ENCODE measurements around the gene SP1. TPM values are rescaled to one million over a fixed set of nuclear protein-coding genes. Genes with fewer than 3 reads are reported as not detected.

SP1 gene
- polyA plus RNA-seq, 3 donors, result 15.1 to 80.7 (median 22.7) TPM

DNA sequence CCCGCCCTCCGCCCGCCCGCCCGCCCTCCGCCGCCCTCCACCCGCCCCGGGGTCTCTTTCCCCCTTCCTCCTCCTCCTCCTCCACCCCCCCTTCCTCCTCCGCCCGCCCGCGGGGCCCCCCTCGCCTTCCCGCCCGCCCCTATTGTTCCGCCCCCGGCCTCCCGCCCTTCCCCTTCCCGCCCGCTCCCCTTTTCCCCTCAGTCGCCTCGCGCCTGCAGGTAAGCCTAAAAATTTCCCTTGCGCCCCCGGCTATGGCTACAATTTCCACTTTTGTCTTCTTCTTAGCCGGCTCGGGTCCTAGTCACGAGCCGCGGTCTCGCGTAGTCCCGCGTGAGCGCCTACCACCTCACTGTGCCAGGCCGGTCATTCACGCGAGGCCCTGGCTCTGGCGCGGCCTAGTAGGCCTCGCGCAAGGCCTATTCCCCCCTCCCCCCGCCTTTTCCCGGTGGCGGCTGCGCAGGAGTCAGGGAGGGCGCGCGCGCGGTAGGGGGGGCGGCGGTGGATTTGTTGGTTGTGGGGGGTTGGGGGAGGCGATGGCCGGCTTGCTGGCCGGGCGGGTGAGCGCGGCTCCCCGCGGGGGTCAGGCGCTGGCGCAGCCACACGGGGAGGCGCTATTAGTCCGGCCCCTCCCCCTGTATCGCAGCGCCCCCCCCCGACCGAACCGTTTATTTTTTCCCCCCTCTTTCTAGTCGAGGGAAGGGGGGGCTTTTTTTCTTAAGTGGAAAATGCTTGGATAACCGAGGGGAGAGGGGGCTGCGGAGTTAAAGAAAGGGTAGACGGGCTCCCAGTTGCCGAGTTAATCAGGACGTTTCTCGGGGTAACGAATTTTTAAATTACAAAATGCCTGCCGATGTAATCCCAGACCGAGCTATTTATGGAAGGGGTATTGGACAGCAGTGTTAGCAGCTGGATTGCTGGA, 72.4 kb downstream of the SP1 start:
- peaks cover 74% of the 10 kb centered on the region for H4K20me1 ChIP-seq (ENCODE audit: insufficient read depth, low read length)
- H3K4me1 Mint-ChIP-seq, result peaks cover 19% of the 10 kb centered on the region
- H3K4me3 ChIP-seq (replicated peaks in 1 of 3; ENCODE audit: low read depth in 2 of 3, low read length in 3 of 3), result peak overlapping the region; percentile 80 to 95 (median 87)
- DNase-seq, result peak; percentile 58 to 79 (median 66)
- peak overlapping the region; percentile 94 to 99 for H3K4me3 Mint-ChIP-seq
- peak overlapping the region; percentile 7 for H2AFZ ChIP-seq (ENCODE audit: insufficient read depth, low read depth, low read length, poor library complexity, severe bottlenecking)
- H3K9ac ChIP-seq (ENCODE audit: insufficient read depth, low read length, poor library complexity, severe bottlenecking), result peak overlapping the region; percentile 87
- H3K27ac ChIP-seq (ENCODE audit: low read depth in 1 of 2, low read length in 2 of 2), result peak overlapping the region; percentile 85 to 91
- peaks cover 12 to 17% of the 10 kb centered on the region in 2 donors for H3K4me1 ChIP-seq (ENCODE audit: control insufficient read depth in 1 of 2, insufficient read depth in 2 of 2, low read length in 2 of 2)
- H3K27ac Mint-ChIP-seq, result peak overlapping the region; percentile 96 to 99 (median 99)
- TF ChIP-seq, protein P1, sequence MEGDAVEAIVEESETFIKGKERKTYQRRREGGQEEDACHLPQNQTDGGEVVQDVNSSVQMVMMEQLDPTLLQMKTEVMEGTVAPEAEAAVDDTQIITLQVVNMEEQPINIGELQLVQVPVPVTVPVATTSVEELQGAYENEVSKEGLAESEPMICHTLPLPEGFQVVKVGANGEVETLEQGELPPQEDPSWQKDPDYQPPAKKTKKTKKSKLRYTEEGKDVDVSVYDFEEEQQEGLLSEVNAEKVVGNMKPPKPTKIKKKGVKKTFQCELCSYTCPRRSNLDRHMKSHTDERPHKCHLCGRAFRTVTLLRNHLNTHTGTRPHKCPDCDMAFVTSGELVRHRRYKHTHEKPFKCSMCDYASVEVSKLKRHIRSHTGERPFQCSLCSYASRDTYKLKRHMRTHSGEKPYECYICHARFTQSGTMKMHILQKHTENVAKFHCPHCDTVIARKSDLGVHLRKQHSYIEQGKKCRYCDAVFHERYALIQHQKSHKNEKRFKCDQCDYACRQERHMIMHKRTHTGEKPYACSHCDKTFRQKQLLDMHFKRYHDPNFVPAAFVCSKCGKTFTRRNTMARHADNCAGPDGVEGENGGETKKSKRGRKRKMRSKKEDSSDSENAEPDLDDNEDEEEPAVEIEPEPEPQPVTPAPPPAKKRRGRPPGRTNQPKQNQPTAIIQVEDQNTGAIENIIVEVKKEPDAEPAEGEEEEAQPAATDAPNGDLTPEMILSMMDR (IDR thresholded peaks at IDR 0.05), result peak; percentile 49
- H3K9me3 Mint-ChIP-seq, result no peaks in the 10 kb centered on the region
- H3K36me3 ChIP-seq (replicated peaks in 1 of 2; ENCODE audit: control insufficient read depth in 1 of 2, insufficient read depth in 2 of 2, low read length in 2 of 2), result peaks cover 45 to 58% of the 10 kb centered on the region in 2 donors
- intact Hi-C loops (cut with micrococcal nuclease), result loop anchor here (1.0 to 5.0 kb wide), 5 partner anchors 49 to 225 kb away; partner anchors contain the start of genes TARBP2 (in 2 of the 2), ATP5MC2 (in 1 of the 2), MYG1 (in 1 of the 2) and PFDN5 (in 1 of the 2)
- 0% methylated on average over 32 of the region's 82 CpGs for WGBS (ENCODE audit: insufficient coverage)
- no peaks in the 10 kb centered on the region for H3K27me3 ChIP-seq (ENCODE audit: control insufficient read depth in 2 of 2, insufficient read depth in 2 of 2, low read length in 2 of 2)
- peaks cover 0 to 4% (median 0%) of the 10 kb centered on the region in 3 donors for H3K27me3 Mint-ChIP-seq (ENCODE audit: low read depth in 3 of 3)
- peaks cover 64% of the 10 kb centered on the region for H3K79me2 ChIP-seq (ENCODE audit: insufficient read depth, low read length)
- H3K4me2 ChIP-seq (replicated peaks; ENCODE audit: extremely low read depth, low read length, poor library complexity, severe bottlenecking), result peak overlapping the region; percentile 88
- no peaks in the 10 kb centered on the region for H3K9me3 ChIP-seq (replicated peaks in 1 of 2; ENCODE audit: control insufficient read depth in 1 of 2, insufficient read depth in 1 of 2, low read length in 2 of 2)
- H3K36me3 Mint-ChIP-seq, result peaks cover 43 to 50% of the 10 kb centered on the region in 2 donors

DNA sequence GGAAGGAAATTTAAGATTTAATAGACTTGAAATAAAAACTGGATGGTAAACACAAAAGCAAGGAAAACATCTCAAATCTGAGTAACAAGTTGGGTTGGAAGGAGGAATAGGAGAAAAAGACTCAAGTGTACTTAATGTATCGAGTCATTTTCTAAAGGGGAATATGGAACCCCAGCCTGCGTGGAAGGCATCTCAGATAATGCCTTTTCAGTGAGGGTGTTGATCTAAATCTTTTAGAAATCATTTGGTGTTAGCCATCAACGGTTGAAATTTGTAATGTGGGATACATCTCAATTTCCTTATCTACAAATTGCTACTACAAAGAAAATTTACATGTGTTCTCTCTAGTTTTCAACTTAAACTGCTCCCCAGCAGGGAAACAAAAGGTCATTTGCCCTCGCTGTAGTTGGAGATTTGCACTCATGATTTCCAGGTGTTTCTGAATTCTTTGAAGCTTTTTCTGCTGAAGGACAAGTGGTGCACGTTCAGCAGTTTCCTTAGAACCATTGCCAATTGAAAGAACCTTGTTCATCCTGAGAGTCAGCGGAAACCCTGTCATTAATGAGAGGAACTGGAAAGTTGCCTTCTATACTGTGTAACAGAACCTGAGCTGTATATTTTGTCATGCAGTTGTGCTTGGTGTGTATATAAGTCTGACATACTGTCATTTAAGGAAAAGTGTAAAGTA, 74.1 kb downstream of the SP1 start:
- Histone ChIP-seq H3K4me2 (replicated peaks; ENCODE audit: extremely low read depth, low read length, poor library complexity, severe bottlenecking) (peak overlapping the region; percentile 88), H3K79me2 (ENCODE audit: insufficient read depth, low read length) (peaks cover 69% of the 10 kb centered on the region), H3K27me3 (ENCODE audit: control insufficient read depth in 2 of 2, insufficient read depth in 2 of 2, low read length in 2 of 2) (no peaks in the 10 kb centered on the region), H3K9ac (ENCODE audit: insufficient read depth, low read length, poor library complexity, severe bottlenecking) (no peak overlapping the region), H3K4me3 (replicated peaks in 1 of 3; ENCODE audit: low read depth in 2 of 3, low read length in 3 of 3) (peak overlapping the region in 1 of 3 experiments; percentile 87), H3K27ac (ENCODE audit: low read depth in 1 of 2, low read length in 2 of 2) (peak overlapping the region in 1 of 2 donors; percentile 50), H2AFZ (ENCODE audit: insufficient read depth, low read depth, low read length, poor library complexity, severe bottlenecking) (no peak overlapping the region), H3K36me3 (replicated peaks in 1 of 2; ENCODE audit: control insufficient read depth in 1 of 2, insufficient read depth in 2 of 2, low read length in 2 of 2) (peaks cover 52 to 58% of the 10 kb centered on the region in 2 donors), H3K4me1 (ENCODE audit: control insufficient read depth in 1 of 2, insufficient read depth in 2 of 2, low read length in 2 of 2) (peaks cover 12 to 17% of the 10 kb centered on the region in 2 donors), H4K20me1 (ENCODE audit: insufficient read depth, low read length) (peaks cover 77% of the 10 kb centered on the region), H3K9me3 (replicated peaks in 1 of 2; ENCODE audit: control insufficient read depth in 1 of 2, insufficient read depth in 1 of 2, low read length in 2 of 2) (no peaks in the 10 kb centered on the region)
- H3K36me3 Mint-ChIP-seq, result peaks cover 45 to 50% of the 10 kb centered on the region in 2 donors
- no peak for DNase-seq
- WGBS (ENCODE audit: insufficient coverage), result 89% methylated on average over 3 of the region's 6 CpGs
- H3K27ac Mint-ChIP-seq, result no peak overlapping the region
- H3K9me3 Mint-ChIP-seq, result no peaks in the 10 kb centered on the region
- intact Hi-C loops (cut with micrococcal nuclease), result loop anchor here (5.0 kb wide), 4 partner anchors 48 to 223 kb away; partner anchors contain the start of genes ATP5MC2 (in 1 of the 2), MYG1 (in 1 of the 2), PFDN5 (in 1 of the 2) and TARBP2 (in 1 of the 2)
- TF ChIP-seq, protein P1 (IDR thresholded peaks at IDR 0.05), result no peak
- peaks cover 15% of the 10 kb centered on the region for H3K4me1 Mint-ChIP-seq
- H3K4me3 Mint-ChIP-seq, result no peak overlapping the region
- H3K27me3 Mint-ChIP-seq (ENCODE audit: low read depth in 3 of 3), result peaks cover 0 to 3% (median 0%) of the 10 kb centered on the region in 3 donors
